Thyroid gland (tissue), 4 donors: ENCODE measurements around the gene AK3.

Experiments used
- POLR2A ChIP-seq, 2 donors: fragments of 450-650 bp; IDR thresholded peaks; one replicate each; pipeline ENCODE4 v1.6.1; 2017; ENCODE audit warnings: antibody characterized with exemption in 2 of 2, mild to moderate bottlenecking in 2 of 2, moderate library complexity in 1 of 2
- TF ChIP-seq, protein P1 (sequence below), 6 experiments: fragments of 200-600 bp in 3 of 6; fragments of 450-650 bp in 3 of 6; sonication (generic) in 3 of 6; IDR thresholded peaks; one replicate each; pipeline ENCODE4 v1.5.1; 2016 to 2019; ENCODE audit warnings: antibody characterized with exemption in 6 of 6, mild to moderate bottlenecking in 2 of 6, inconsistent platforms in 1 of 6, moderate library complexity in 1 of 6

DNA sequence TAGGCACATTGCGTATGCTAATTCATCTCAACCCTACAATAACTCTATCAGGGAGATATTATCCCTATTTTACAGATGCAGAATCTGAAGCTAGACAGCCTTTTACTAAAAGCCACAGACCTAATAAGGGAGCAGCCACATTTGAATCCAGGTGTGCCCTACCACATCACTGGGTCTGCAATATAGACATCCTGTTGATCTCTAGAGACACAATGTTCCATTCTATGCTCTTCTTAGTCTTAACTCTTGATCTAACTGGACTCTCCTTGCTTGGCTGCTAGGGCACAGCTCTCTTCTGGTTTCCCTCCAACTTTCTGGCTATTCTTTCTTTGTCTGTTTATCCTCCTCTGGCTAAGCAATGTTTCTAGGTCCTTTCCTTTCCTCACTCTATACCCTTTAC is 73.3 kb downstream of the AK3 start:
- TF ChIP-seq, protein P1, sequence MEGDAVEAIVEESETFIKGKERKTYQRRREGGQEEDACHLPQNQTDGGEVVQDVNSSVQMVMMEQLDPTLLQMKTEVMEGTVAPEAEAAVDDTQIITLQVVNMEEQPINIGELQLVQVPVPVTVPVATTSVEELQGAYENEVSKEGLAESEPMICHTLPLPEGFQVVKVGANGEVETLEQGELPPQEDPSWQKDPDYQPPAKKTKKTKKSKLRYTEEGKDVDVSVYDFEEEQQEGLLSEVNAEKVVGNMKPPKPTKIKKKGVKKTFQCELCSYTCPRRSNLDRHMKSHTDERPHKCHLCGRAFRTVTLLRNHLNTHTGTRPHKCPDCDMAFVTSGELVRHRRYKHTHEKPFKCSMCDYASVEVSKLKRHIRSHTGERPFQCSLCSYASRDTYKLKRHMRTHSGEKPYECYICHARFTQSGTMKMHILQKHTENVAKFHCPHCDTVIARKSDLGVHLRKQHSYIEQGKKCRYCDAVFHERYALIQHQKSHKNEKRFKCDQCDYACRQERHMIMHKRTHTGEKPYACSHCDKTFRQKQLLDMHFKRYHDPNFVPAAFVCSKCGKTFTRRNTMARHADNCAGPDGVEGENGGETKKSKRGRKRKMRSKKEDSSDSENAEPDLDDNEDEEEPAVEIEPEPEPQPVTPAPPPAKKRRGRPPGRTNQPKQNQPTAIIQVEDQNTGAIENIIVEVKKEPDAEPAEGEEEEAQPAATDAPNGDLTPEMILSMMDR (IDR thresholded peaks at IDR 0.05) = no peak
- no peak for TF ChIP-seq POLR2A (IDR thresholded peaks at IDR 0.05)
